DMS53 treated with DMSO at 0.1 percent for 48 hours (cell line): Measurements from ENCODE around the gene CDC42BPB.
"Not testable (repeated sequence)": the region's sequence is repeated elsewhere in the genome, so short reads cannot be mapped to it uniquely, and the experiment has no call there.

ENCODE experiments used
- DNase-seq: peaks from one replicate; lab custom pipeline; 2025; ENCODE audit not compliant: unreplicated experiment; lab: John Stamatoyannopoulos, UW

The CDC42BPB gene

GRCh38 chr14:102929241-102930137, 127.9 kb downstream of the CDC42BPB start:
- no peak for DNase-seq

GRCh38 chr14:102928412-102929240, 128.7 kb downstream of the CDC42BPB start:
- no peak for DNase-seq

DNA sequence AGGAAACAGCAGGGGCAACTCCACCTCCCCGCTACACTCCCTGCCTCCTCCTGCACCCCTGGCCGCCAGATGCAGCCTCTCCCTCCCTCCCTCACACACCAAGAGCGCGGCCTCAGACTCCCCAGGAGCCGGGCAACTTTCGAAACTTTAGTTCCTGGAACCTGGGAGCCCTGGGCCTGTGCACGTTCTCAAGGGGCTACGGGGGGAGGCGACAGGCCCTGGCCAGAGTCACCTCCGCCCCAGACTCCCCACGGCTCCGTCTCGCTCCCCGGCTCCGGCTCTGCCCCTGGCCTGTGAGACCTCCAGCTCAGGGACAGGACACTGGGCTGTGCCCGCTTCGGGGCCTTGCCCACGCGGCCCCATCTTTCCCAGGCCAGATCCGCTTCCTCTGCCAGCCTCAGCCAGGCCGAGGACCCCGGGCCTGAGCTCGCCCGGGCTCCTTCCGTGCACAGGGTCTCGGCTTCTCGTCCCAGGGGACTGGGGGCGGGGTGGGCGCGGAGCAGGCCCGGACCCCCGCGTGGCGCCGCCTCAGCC, 129.4 kb downstream of the CDC42BPB start:
- DNase-seq: no peak

GRCh38 chr14:102927346-102927877, 129.9 kb downstream of the CDC42BPB start:
- no peak for DNase-seq

DNA sequence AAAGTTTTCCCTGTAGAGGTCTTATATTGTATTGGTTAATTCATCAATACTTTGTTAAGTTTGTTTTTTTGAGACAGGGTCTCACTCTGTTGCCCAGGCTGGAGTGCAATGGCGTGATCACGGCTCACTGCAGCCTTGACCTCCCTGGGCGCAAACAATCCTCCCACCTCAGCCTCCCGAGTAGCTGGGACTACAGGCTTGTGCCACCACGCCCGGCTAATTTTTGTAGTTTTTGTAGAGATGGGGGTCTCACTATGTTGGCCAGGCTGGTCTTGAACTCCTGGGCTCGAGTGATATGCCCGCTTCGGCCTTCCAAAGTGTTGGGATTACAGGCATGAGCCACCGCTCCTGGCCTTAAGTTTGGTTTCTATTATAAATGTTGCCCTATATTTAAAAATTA, 130.5 kb downstream of the CDC42BPB start:
- DNase-seq: not testable (repeated sequence)

GRCh38 chr14:102926104-102926503, 131.2 kb downstream of the CDC42BPB start:
- DNase-seq: no peak

DNA sequence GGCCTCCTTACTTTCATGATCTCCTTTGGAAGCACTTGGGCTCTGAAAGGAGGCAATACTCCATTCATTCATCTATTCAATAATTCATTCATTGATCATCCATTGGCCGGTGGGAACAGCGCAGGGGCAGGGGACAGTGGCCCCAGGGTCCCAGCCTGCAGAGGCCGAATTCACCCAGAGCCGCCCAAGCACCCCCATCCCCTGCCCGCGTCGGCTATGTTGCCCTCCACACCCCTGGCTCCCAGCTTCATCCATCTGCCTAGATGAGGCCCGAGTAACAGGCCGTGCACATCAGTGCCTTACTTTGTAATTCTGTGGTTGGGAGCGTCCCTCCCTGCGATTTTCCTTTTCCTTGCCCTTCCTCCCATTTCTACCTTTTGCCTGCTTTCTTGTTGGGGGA, 131.7 kb downstream of the CDC42BPB start:
- DNase-seq: no peak

DNA sequence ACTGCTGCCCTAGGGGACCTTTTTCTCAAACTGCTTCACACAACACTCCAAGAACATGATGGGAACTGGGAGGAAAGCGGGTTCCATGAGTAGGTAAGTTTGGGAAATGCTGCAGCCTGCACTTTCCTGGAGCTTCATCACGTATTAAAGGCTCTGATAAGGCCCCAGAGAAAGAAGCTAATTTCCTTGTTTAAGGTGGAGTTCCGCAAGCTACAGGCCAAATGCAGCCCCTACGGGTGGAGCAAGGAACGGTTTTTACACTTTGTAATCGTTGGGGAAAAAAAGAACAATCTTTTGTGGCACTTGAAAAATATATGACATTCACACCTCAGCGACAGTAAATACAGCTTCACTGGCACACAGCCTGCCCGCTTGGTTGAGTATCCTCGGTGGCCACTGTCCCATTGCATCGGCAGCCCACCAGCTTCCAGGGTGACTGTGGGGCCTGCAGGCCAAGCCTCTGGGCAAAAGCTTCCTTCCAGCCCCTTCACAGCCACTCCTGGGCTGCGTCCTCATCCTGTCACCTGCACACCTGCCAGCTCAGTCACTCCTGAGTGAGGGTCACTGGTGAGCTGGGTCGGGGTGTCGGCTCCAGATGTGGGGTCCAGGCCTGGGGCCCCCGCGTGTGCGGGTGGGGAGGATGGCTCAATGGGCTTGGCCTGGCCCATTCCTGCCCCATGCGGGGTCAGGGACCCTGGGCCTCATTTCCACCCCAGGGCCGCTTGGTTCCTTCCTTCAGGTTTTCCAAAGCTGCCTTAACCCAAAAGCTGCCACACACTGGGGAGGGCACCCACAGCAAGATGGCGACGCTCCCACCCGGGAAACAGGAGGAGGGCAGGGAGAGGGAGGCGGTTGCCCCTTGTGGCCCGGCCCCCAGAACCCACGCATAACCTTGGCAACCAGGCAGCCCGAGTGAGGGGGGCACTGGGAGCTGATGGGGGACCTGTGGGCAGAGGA, 132.4 kb downstream of the CDC42BPB start:
- no peak for DNase-seq

DNA sequence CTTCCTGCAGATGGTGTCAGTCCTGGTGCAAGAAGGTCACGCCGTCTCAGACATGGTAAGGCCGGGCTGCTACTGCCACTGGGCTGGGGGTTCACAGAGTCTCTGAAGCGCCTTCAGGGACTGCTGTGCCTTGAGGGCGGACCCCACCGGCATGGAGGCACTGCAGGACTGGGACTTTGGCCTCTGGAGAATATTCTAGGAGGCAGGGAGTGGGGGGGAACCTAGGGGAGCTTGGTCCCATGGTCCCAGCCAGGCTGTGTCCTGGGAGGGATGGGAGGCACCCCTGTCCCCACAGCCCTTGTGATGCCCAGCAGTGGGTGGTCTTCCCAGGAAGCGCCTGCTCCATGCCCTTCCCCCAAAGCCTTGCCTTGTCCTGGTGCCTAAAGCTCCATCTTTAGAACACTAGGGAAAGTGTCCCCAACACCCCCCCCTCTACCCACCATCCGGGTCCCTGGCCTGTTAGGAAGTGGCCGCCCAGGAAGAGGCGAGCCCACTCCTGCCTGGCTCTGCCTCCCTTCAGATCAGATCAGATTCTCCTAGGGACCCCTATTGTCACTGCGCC, 133.3 kb downstream of the CDC42BPB start:
- no peak for DNase-seq

- no peak for DNase-seq
Observed at GRCh38 chr14:102923201-102923924, 134.0 kb downstream of the CDC42BPB start.

DNA sequence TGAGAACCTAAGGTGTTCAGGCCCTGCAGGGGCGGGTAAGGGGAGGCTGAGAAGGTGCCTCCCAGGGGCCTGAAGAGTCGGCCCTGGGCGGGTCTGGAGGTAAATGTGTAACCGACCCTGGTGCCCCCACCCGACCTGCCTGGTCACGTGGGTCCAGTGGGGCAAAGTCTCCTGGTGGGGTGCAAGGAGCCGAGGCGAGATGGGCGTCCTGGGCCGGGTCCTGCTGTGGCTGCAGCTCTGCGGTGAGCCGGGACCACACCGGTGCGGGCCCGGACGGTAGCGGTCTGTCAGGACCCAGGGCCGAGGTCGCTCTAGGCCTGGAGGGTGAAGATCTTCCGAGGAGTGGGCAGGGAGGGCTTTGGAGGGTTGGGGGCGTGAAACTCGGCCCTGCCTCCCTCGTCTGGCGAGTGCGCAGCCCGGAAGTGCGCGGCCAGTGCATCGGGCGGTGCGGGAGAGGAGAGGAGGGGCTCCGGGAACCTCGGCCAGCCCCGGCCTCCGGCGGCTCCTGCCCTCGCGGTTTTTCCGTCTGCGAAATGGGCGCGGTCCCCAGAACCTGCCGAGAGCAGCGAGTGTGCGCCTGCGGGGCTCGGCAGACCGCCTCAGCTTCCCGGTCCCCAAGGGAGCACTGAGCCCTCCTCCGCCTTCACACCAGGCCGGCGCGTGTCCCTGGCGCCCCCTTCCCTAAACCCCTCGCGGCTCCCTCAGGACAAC, 134.7 kb downstream of the CDC42BPB start, which contains the start of gene AMN:
Gene AMN (plus strand): TSS at position 174 of the 711 bp plus-strand sequence. CDS start 26 bp downstream, at position 200.
- DNase-seq: no peak

- no peak for DNase-seq
Observed at GRCh38 chr14:102920998-102921304, 136.4 kb downstream of the CDC42BPB start.

GRCh38 chr14:102920273-102920997, 136.9 kb downstream of the CDC42BPB start:
- no peak for DNase-seq

GRCh38 chr14:102918438-102918837, 138.9 kb downstream of the CDC42BPB start:
- DNase-seq: no peak

- DNase-seq: no peak
Observed at GRCh38 chr14:102917469-102918211, 139.7 kb downstream of the CDC42BPB start.

DNA sequence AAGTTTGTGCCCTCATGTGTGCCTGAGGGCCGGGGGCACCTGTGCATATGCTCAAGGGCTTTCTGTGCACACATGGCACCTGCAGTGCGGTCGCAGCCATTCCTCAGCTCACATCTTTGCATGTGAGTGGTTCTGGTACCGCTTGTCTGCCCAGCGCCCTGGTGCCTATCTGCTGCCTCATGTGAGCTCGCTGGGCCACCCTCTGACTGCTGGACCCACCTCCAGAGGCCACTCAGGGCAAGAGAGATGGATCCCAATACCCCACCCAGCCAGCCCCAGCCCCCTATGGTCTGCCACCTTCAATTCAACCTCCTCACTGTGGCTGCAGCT, 140.3 kb downstream of the CDC42BPB start:
- DNase-seq: no peak

- DNase-seq: no peak
Observed at GRCh38 chr14:102916347-102917055, 140.8 kb downstream of the CDC42BPB start.
